Activated CD8-positive, alpha-beta T cell treated with anti-CD3 and anti-CD28 coated beads, Interleukin-2, amount 10 ng/mL, durations not matched to agents 7 days and 5 days (primary cell): ENCODE data around the gene AP3B1. TPM values are rescaled to one million over a fixed set of nuclear protein-coding genes. Genes with fewer than 3 reads are reported as not detected.

Experiments used
- ATAC-seq: fragments of 150-1000 bp; cut with Tn5 transposase; one replicate; pipeline ENCODE4 v1.10.0; 2021; ENCODE audit warnings: moderate library complexity
- CTCF ChIA-PET: fragments of 350-600 bp; sonication (Branson Sonifier 250); formaldehyde crosslinking; loops from one replicate; lab custom pipeline; 2021; ENCODE audit warnings: antibody characterized with exemption; lab: Charles Lee
- POLR2A ChIA-PET: fragments of 350-600 bp; sonication (Branson Sonifier 250); formaldehyde crosslinking; loops from one replicate; lab custom pipeline; 2021; ENCODE audit warnings: antibody characterized with exemption; lab: Charles Lee
- DNase-seq: peaks from one replicate; pipeline ENCODE4 v3.0.0-alpha.2; 2020
- H3K27ac Mint-ChIP-seq: one replicate; pipeline ENCODE4 v1.8.0; 2021; ENCODE audit warnings: mild to moderate bottlenecking, mixed read lengths
- H3K27me3 Mint-ChIP-seq: one replicate; pipeline ENCODE4 v1.8.0; 2021; ENCODE audit warnings: low read depth, mixed read lengths
- H3K36me3 Mint-ChIP-seq: one replicate; pipeline ENCODE4 v1.8.0; 2021; ENCODE audit warnings: low read depth, mixed read lengths
- H3K4me1 Mint-ChIP-seq: one replicate; pipeline ENCODE4 v1.8.0; 2021; ENCODE audit warnings: low read depth, mixed read lengths
- H3K4me3 Mint-ChIP-seq: one replicate; pipeline ENCODE4 v1.8.0; 2021; ENCODE audit warnings: mild to moderate bottlenecking, mixed read lengths
- H3K9me3 Mint-ChIP-seq: one replicate; pipeline ENCODE4 v1.8.0; 2022; ENCODE audit warnings: mixed read lengths; ENCODE audit not compliant: insufficient read depth
- total RNA-seq, 2 experiments: library from RNA; stranded (reverse); gene quantifications; one replicate each; pipeline ENCODE4 v1.2.3, GENCODE V29; 2021

AP3B1 gene
- total RNA-seq, 2 experiments from 2014 or later = 42.9 to 44.3 TPM

GRCh38 chr5:78323241-78323640, 28.7 kb upstream of the AP3B1 start:
- Mint-ChIP-seq H3K27ac (no peak overlapping the region), H3K27me3 (peaks cover 20% of the 10 kb centered on the region), H3K36me3 (no peaks in the 10 kb centered on the region), H3K4me1 (no peaks in the 10 kb centered on the region), H3K4me3 (no peak overlapping the region), H3K9me3 (no peaks in the 10 kb centered on the region)
- DNase-seq (no peak), ATAC-seq (no peak)
- CTCF ChIA-PET = no interaction called here
- POLR2A ChIA-PET = no interaction called here

- no peak overlapping the region for H3K27ac Mint-ChIP-seq
- POLR2A ChIA-PET = no interaction called here
- no peak for DNase-seq
- CTCF ChIA-PET = interaction anchor here (0.9 to 1.7 kb wide), 4 partner anchors 9 to 213 kb away, joined by 3 to 5 read pairs (median 4); partner anchors contain the start of gene AP3B1
- H3K4me3 Mint-ChIP-seq = no peak overlapping the region
- no peak for ATAC-seq
- H3K36me3 Mint-ChIP-seq = no peaks in the 10 kb centered on the region
- no peaks in the 10 kb centered on the region for H3K9me3 Mint-ChIP-seq
- peaks cover 14% of the 10 kb centered on the region for H3K27me3 Mint-ChIP-seq
- no peaks in the 10 kb centered on the region for H3K4me1 Mint-ChIP-seq
Measured at GRCh38 chr5:78320401-78320800, 25.9 kb upstream of the AP3B1 start.

GRCh38 chr5:78318337-78318736, 23.8 kb upstream of the AP3B1 start:
- ATAC-seq = no peak
- H3K9me3 Mint-ChIP-seq = no peaks in the 10 kb centered on the region
- CTCF ChIA-PET = no interaction called here
- no peak overlapping the region for H3K27ac Mint-ChIP-seq
- no peaks in the 10 kb centered on the region for H3K36me3 Mint-ChIP-seq
- no peak overlapping the region for H3K4me3 Mint-ChIP-seq
- H3K4me1 Mint-ChIP-seq = no peaks in the 10 kb centered on the region
- H3K27me3 Mint-ChIP-seq = peaks cover 12% of the 10 kb centered on the region
- POLR2A ChIA-PET = no interaction called here
- DNase-seq = no peak

GRCh38 chr5:78317515-78317914, 23.0 kb upstream of the AP3B1 start:
- Mint-ChIP-seq H3K27me3 (peaks cover 16% of the 10 kb centered on the region), H3K27ac (no peak overlapping the region), H3K9me3 (no peaks in the 10 kb centered on the region), H3K36me3 (no peaks in the 10 kb centered on the region), H3K4me3 (no peak overlapping the region), H3K4me1 (no peaks in the 10 kb centered on the region)
- CTCF ChIA-PET = no interaction called here
- POLR2A ChIA-PET = no interaction called here
- ATAC-seq (no peak), DNase-seq (no peak)

GRCh38 chr5:78308703-78309102, 14.2 kb upstream of the AP3B1 start:
- ChIA-PET POLR2A (no interaction called here), CTCF (no interaction called here)
- H3K9me3 Mint-ChIP-seq = no peaks in the 10 kb centered on the region
- ATAC-seq (no peak), DNase-seq (no peak)
- no peak overlapping the region for H3K4me3 Mint-ChIP-seq
- H3K27me3 Mint-ChIP-seq = peaks cover 29% of the 10 kb centered on the region
- H3K4me1 Mint-ChIP-seq = no peaks in the 10 kb centered on the region
- no peaks in the 10 kb centered on the region for H3K36me3 Mint-ChIP-seq
- no peak overlapping the region for H3K27ac Mint-ChIP-seq

GRCh38 chr5:78300464-78301045, 6.1 kb upstream of the AP3B1 start:
- no peaks in the 10 kb centered on the region for H3K9me3 Mint-ChIP-seq
- POLR2A ChIA-PET = no interaction called here
- peaks cover 25% of the 10 kb centered on the region for H3K27me3 Mint-ChIP-seq
- CTCF ChIA-PET = interaction anchor here (0.6 to 1.6 kb wide), 10 partner anchors 9 to 439 kb away, joined by 3 to 4 read pairs (median 3); no protein-coding TSS in a partner anchor
- H3K27ac Mint-ChIP-seq = no peak overlapping the region
- ATAC-seq (no peak), DNase-seq (no peak)
- H3K4me1 Mint-ChIP-seq = peaks cover 4% of the 10 kb centered on the region
- H3K4me3 Mint-ChIP-seq = no peak overlapping the region
- H3K36me3 Mint-ChIP-seq = no peaks in the 10 kb centered on the region

GRCh38 chr5:78295035-78295961, 800 bp upstream of the AP3B1 start:
- H3K27ac Mint-ChIP-seq = peak overlapping the region; percentile 98
- H3K36me3 Mint-ChIP-seq = peaks cover 16% of the 10 kb centered on the region
- H3K9me3 Mint-ChIP-seq = no peaks in the 10 kb centered on the region
- CTCF ChIA-PET = interaction anchor here (0.5 to 4.4 kb wide), 16 partner anchors 9 to 803 kb away, joined by 3 to 37 read pairs (median 3); partner anchors contain the start of genes SCAMP1 and WDR41
- ATAC-seq (peak; percentile 45), DNase-seq (peak; percentile 59)
- H3K4me3 Mint-ChIP-seq = peak overlapping the region; percentile 90
- peaks cover 26% of the 10 kb centered on the region for H3K4me1 Mint-ChIP-seq
- H3K27me3 Mint-ChIP-seq = peaks cover 12% of the 10 kb centered on the region
- POLR2A ChIA-PET = interaction anchor here (0.9 to 5.0 kb wide), 6 partner anchors 9 to 116 kb away, joined by 3 to 93 read pairs (median 4); partner anchors contain the start of gene SCAMP1

GRCh38 chr5:78293851-78294247, 649 bp downstream of the AP3B1 start:
- Mint-ChIP-seq H3K27ac (peak overlapping the region; percentile 98), H3K36me3 (peaks cover 16% of the 10 kb centered on the region), H3K4me1 (peaks cover 32% of the 10 kb centered on the region), H3K27me3 (peaks cover 3% of the 10 kb centered on the region), H3K4me3 (peak overlapping the region; percentile 90), H3K9me3 (no peaks in the 10 kb centered on the region)
- ATAC-seq = no peak
- CTCF ChIA-PET = interaction anchor here (0.6 to 4.4 kb wide), 5 partner anchors 10 to 519 kb away, joined by 3 to 37 read pairs (median 4); partner anchors contain the start of gene SCAMP1
- no peak for DNase-seq
- POLR2A ChIA-PET = interaction anchor here (0.6 to 5.0 kb wide), 4 partner anchors 12 to 218 kb away, joined by 3 to 93 read pairs (median 4); partner anchors contain the start of gene SCAMP1

- Mint-ChIP-seq H3K4me1 (peaks cover 40% of the 10 kb centered on the region), H3K4me3 (no peak overlapping the region), H3K27me3 (peaks cover 3% of the 10 kb centered on the region), H3K9me3 (no peaks in the 10 kb centered on the region), H3K36me3 (peaks cover 18% of the 10 kb centered on the region), H3K27ac (no peak overlapping the region)
- POLR2A ChIA-PET = interaction anchor here (5.0 kb wide), 1 partner anchor 68 kb away, joined by 93 read pairs; the partner anchor contains the start of gene SCAMP1
- DNase-seq (no peak), ATAC-seq (no peak)
- CTCF ChIA-PET = interaction anchor here (1.0 kb wide), 1 partner anchor 9 kb away, joined by 4 read pairs; no protein-coding TSS in a partner anchor
Measured at GRCh38 chr5:78291687-78292086, 2.8 kb downstream of the AP3B1 start.

GRCh38 chr5:78289911-78290310, 4.6 kb downstream of the AP3B1 start:
- ChIA-PET CTCF (interaction anchor here (1.1 kb wide), 1 partner anchor 11 kb away, joined by 3 read pairs; no protein-coding TSS in a partner anchor), POLR2A (no interaction called here)
- Mint-ChIP-seq H3K9me3 (no peaks in the 10 kb centered on the region), H3K4me3 (no peak overlapping the region), H3K36me3 (peaks cover 31% of the 10 kb centered on the region), H3K27me3 (no peaks in the 10 kb centered on the region), H3K4me1 (peaks cover 48% of the 10 kb centered on the region), H3K27ac (no peak overlapping the region)
- DNase-seq (no peak), ATAC-seq (no peak)

GRCh38 chr5:78288246-78288645, 6.3 kb downstream of the AP3B1 start:
- no peak overlapping the region for H3K27ac Mint-ChIP-seq
- DNase-seq (no peak), ATAC-seq (no peak)
- no peaks in the 10 kb centered on the region for H3K9me3 Mint-ChIP-seq
- H3K27me3 Mint-ChIP-seq = no peaks in the 10 kb centered on the region
- H3K4me3 Mint-ChIP-seq = no peak overlapping the region
- CTCF ChIA-PET = interaction anchor here (1.0 kb wide), 1 partner anchor 12 kb away, joined by 3 read pairs; no protein-coding TSS in a partner anchor
- H3K4me1 Mint-ChIP-seq = peaks cover 49% of the 10 kb centered on the region
- H3K36me3 Mint-ChIP-seq = peaks cover 29% of the 10 kb centered on the region
- POLR2A ChIA-PET = no interaction called here
